ENCODE measurements around the gene CCDC8. TPM values are rescaled to one million over a fixed set of nuclear protein-coding genes. Genes with fewer than 3 reads are reported as not detected.
"Not testable (repeated sequence)": the region's sequence is repeated elsewhere in the genome, so short reads cannot be mapped to it uniquely, and the experiment has no call there.

The CCDC8 gene
- total RNA-seq, 1 donor from 2014 or later = 4.7 TPM

GRCh38 chr19:46428239-46429135, 15.1 kb upstream of the CCDC8 start, which contains the start of gene PNMA8C:
PNMA8C (minus strand) TSS chr19:46428936; CDS start chr19:46428359, 577 bp downstream.
- peak; percentile 81 for DNase-seq

- DNase-seq = no peak
These were observed 14.2 kb upstream of the CCDC8 start for GRCh38 chr19:46427518-46428045.

DNA sequence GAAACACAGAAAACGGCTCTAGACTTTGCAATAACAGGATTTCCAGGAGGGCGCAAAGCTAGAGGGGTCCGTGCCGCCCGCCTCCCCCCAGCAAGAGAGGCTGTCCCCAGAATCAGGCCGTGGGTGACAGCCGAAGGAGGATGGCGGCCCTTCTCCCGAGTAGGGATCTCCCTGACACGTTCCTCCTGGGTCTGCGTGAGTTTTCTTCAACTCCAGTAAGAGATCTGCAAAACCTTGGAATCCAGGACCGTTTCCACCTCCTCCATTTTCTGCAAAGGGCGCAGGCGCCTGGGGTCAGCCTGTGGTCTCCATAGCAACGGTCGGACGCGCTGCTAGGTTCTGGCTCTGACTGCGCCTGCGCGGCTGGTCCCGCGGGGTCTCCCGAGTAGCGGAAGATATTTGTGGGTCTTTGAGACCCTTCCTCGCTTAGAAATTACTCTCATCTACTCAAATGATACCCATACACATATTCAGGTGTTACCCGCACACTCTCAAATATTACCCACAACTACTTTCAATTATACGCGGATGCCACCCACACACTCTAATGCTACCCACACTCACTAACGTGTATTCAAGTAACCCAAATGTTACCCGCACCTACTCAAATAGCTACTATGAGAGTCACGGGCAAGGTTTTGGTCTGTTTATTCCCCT, 13.3 kb upstream of the CCDC8 start:
- DNase-seq = peak; percentile 50

- DNase-seq = no peak
These were observed 12.7 kb upstream of the CCDC8 start for GRCh38 chr19:46426035-46426505.

DNA sequence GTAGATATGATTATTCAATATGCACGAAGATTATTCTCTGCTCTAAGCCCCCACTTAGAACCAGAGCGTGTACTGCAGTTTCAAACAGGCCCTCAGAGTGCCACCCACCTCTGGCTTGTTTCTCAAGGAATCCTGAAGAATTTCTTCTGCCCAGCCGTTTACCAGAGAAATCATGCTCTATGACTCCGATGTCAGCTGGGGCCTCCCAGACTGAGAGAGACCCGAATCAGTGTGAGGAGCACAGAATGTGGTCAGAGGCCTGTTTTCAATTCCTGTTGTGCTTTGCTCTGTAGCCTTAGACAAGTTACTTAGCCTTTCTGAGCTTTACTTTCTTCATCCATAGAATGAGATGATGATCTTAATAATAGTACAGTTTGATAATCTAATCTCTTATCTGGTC, 9.8 kb upstream of the CCDC8 start:
- DNase-seq = no peak

DNA sequence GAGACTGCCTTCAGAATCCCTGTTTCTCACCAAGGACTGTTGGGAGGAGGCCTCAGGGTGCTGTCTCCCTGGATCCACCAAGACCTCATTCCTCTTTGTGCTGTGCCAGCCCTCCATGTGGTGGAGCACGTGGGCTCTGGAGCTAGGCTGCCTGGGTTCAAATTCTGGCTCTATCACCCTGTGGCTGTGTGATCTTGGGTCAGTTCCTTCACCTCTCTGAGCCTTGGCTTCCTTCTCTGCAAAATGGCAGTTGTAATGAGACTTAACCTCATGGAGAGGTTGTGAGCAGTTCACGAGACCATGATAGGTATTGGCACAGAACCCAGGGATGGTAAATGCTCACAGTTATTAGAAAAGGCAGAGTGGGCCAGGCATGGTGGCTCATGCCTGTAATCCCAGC, 9.0 kb upstream of the CCDC8 start:
- no peak for DNase-seq

GRCh38 chr19:46420056-46420455, 6.7 kb upstream of the CCDC8 start:
- no peak for DNase-seq

DNA sequence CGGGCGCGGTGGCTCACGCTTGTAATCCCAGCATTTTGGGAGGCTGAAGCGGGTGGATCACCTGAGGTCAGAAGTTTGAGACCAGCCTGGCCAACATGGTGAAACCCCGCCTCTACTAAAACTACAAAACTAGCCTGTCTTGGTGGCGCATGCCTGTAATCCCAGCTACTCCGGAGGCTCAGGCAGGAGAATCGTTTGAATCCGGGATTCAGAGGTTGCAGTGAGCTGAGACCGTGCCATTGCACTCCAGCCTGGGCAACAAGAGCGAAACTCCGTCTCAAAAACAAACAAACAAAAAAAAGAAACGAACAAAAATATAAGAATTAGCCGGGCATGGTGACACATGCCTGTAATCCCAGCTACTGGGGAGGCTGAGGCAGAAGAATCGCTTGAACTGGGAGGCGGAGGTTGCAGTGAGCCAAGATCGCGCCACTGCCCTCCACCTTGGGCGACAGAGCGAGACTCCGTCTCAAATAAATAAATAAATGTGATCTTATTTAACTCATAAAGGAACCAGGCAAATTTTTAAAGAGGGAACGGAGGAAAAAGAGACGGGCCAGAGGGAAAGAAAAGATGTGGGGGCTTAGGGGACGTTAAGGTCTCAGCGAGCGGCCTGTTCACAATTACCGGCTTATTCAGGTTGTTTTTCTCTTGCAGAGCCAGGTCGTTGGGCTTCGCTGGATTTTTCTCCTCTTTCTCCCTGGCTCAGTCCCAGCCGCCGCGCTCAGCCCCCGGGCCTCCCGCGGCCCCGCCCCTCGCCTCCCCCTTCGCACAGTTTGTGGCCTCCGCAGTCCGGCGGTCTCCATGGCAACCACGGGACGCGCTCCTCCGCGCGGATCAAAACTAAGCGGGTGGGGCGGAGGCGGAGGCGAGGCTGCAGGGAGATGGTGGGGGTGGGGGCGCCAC, 2.7 kb upstream of the CCDC8 start:
- peak; percentile 72 for DNase-seq

- not testable (repeated sequence) for DNase-seq
These were observed 1.5 kb upstream of the CCDC8 start for GRCh38 chr19:46414899-46415298.

- DNase-seq = no peak
These were observed 608 bp downstream of the CCDC8 start for GRCh38 chr19:46412650-46413261.

- DNase-seq = no peak
These were observed 1.3 kb downstream of the CCDC8 start for GRCh38 chr19:46411925-46412649.

DNA sequence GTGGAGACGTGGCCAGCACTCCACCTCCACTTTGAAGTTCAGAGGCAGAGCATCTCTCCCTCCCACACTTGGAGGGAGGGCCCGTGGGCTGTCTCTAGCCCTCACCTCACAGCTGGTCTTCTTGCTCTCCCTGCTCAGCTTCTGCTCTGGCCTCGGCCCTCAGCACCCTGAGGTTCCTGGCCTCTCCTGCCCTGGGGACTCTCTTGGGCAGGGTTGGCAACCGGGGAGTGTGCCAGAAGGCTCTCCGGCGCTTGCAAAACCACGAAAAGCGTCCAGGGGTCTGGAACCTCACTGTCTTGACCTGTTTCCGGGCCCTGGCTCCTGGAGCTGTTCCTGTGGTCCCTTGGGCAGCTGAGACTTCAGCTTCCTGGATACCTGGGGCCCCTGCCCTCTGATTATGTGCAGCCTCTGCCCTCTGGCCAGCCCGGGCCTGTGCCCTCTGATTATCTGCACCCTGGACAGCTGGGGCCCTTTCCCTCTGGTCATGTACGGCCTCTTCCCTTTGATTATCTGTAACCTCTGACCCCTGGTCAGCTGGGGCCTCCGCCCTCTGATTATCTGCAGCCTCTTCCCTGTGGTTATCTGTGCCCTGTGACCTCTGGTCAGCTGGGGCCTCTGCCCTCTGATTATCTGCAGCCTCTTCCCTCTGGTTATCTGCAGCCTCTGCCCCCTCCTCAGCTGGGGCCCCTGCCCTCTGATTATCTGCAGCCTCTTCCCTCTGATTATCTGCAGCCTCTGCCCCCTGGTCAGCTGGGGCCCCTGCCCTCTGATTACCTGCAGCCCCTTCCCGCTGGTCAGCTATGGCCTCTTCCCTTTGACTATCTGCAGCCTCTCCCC, 2.1 kb downstream of the CCDC8 start:
- no peak for DNase-seq

- no peak for DNase-seq
These were observed 2.9 kb downstream of the CCDC8 start for GRCh38 chr19:46410205-46411087.

- DNase-seq = no peak
These were observed 4.2 kb downstream of the CCDC8 start for GRCh38 chr19:46409191-46409590.

DNA sequence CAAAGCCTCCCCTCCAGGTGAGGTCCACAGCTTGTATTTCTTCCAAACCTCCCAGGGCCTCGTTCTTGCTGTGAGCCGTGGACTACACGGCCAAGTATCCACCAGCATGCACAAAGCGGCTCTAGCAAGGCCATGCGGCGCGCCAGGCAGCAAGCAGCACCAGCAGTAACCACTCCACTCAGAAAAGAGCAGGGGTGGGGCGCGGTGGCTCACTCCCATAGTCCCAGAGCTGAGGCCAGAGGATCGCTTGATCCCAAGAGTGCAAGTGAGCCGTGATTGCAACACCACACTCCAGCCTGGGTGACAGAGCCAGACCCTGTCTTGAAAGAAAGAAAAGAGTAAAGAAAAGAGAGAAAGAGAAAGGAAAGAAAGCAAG, 4.7 kb downstream of the CCDC8 start:
- DNase-seq = no peak

- no peak for DNase-seq
These were observed 5.3 kb downstream of the CCDC8 start for GRCh38 chr19:46407856-46408663.

DNA sequence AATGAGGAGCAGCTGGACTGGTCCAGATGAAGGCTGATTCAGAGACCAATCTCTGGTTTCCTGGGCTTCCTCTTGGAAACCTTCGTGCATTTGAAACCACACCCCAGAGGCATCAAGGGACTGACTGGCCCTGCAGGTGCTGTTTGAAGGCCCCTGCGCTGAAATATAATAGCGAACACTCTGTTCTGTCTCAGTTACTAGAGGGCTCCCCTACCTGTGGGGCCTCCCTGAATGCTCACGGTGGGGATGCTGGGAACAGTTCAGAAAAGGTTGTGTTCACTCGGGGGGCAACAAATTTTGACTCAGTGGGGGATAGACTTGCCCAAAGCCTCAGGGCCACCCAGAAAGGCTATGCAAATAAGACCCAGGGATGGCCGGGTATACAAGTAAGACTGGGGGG, 6.4 kb downstream of the CCDC8 start:
- no peak for DNase-seq
